Suprapubic skin (tissue), 4 donors: ENCODE results near the gene ARID4A. TPM values are rescaled to one million over a fixed set of nuclear protein-coding genes. Genes with fewer than 3 reads are reported as not detected.
"Not testable (repeated sequence)": the region's sequence is repeated elsewhere in the genome, so short reads cannot be mapped to it uniquely, and the experiment has no call there.

ENCODE experiments used
- DNase-seq, 2 donors: peaks; one replicate each; pipeline ENCODE4 v3.0.0-alpha.2; 2019; ENCODE audit warnings: low spot score in 2 of 2
- H3K27ac ChIP-seq: fragments of 200-600 bp; sonication (generic); one replicate; pipeline ENCODE4 v1.5.1; 2019
- H3K27me3 ChIP-seq: fragments of 200-600 bp; sonication (generic); one replicate; pipeline ENCODE4 v1.5.1; 2019
- H3K36me3 ChIP-seq: fragments of 200-600 bp; sonication (generic); one replicate; pipeline ENCODE4 v1.5.1; 2019
- H3K4me1 ChIP-seq: fragments of 200-600 bp; sonication (generic); one replicate; pipeline ENCODE4 v1.5.1; 2019
- H3K4me3 ChIP-seq: fragments of 200-600 bp; sonication (generic); one replicate; pipeline ENCODE4 v1.5.1; 2019; ENCODE audit warnings: mild to moderate bottlenecking
- H3K9me3 ChIP-seq: fragments of 200-600 bp; sonication (generic); one replicate; pipeline ENCODE4 v1.5.1; 2019
- EP300 ChIP-seq: sonication (generic); formaldehyde crosslinking; IDR thresholded peaks from one replicate; pipeline ENCODE4 v1.6.1; 2017; ENCODE audit warnings: antibody characterized with exemption
- POLR2A ChIP-seq, 2 donors: fragments of 450-650 bp; IDR thresholded peaks; one replicate each; pipeline ENCODE4 v1.6.1; 2017; ENCODE audit warnings: antibody characterized with exemption in 2 of 2, mild to moderate bottlenecking in 2 of 2, moderate library complexity in 2 of 2
- POLR2AphosphoS5 ChIP-seq, 3 donors: sonication (generic); formaldehyde crosslinking; IDR thresholded peaks; one replicate each; pipeline ENCODE4 v1.6.1; 2017; ENCODE audit warnings: antibody characterized with exemption in 3 of 3
- WGBS: methylation state at CpG from one replicate; pipeline ENCODE4 v1.1.5; 2018; 5-methylcytosine and 5-hydroxymethylcytosine counted together
- total RNA-seq, 4 donors: library from RNA; depleted of rRNA; stranded (reverse); fragments of >200 nt; gene quantifications; one replicate each; pipeline ENCODE4 v1.1.0, GENCODE V29; 2016
- TF ChIP-seq, protein P1 (sequence below), 2 donors: fragments of 200-600 bp in 1 of 2; fragments of 450-650 bp in 1 of 2; sonication (generic) in 1 of 2; IDR thresholded peaks; one replicate each; pipeline ENCODE4 v1.5.1; 2016 to 2019; ENCODE audit warnings: antibody characterized with exemption in 2 of 2, mild to moderate bottlenecking in 1 of 2, moderate library complexity in 1 of 2

Gene ARID4A
- total RNA-seq, 4 donors from 2014 or later = 11.0 to 42.2 (median 14.4) TPM

- no peak for DNase-seq
- Histone ChIP-seq H3K27me3 (no peaks in the 10 kb centered on the region), H3K36me3 (peaks cover 47% of the 10 kb centered on the region), H3K4me3 (peak overlapping the region; percentile 5), H3K4me1 (no peaks in the 10 kb centered on the region), H3K9me3 (no peaks in the 10 kb centered on the region), H3K27ac (no peak overlapping the region)
- WGBS = 64% methylated on average over 4 of the region's 4 CpGs
- TF ChIP-seq POLR2AphosphoS5 (IDR thresholded peaks at IDR 0.05) = no peak
- TF ChIP-seq, protein P1, sequence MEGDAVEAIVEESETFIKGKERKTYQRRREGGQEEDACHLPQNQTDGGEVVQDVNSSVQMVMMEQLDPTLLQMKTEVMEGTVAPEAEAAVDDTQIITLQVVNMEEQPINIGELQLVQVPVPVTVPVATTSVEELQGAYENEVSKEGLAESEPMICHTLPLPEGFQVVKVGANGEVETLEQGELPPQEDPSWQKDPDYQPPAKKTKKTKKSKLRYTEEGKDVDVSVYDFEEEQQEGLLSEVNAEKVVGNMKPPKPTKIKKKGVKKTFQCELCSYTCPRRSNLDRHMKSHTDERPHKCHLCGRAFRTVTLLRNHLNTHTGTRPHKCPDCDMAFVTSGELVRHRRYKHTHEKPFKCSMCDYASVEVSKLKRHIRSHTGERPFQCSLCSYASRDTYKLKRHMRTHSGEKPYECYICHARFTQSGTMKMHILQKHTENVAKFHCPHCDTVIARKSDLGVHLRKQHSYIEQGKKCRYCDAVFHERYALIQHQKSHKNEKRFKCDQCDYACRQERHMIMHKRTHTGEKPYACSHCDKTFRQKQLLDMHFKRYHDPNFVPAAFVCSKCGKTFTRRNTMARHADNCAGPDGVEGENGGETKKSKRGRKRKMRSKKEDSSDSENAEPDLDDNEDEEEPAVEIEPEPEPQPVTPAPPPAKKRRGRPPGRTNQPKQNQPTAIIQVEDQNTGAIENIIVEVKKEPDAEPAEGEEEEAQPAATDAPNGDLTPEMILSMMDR (IDR thresholded peaks at IDR 0.05) = no peak
- TF ChIP-seq EP300 = no peak
- no peak for TF ChIP-seq POLR2A (IDR thresholded peaks at IDR 0.05)
Observed at GRCh38 chr14:58353516-58354299, 55.4 kb downstream of the ARID4A start.

DNA sequence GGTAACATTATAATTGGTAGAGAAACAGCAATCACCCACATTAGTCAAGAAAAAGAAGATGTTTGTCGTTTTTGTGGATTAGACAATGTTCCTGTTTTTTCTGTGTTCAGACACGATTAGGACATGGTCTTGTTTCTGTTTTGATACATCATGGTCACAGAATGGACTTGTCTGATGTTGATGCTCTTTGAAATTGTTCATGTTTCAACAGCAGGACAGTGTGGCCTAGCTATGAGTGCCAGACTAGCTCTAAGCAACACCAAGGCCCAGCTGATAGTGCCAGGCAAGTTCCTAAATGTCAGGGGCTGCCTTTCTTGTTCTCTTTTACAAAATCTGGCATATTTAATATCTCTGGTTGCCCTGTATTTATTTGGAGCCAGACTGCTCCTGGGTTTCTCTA, 56.5 kb downstream of the ARID4A start:
- Histone ChIP-seq H3K27ac (no peak overlapping the region), H3K4me3 (no peak overlapping the region), H3K27me3 (no peaks in the 10 kb centered on the region), H3K36me3 (peaks cover 44% of the 10 kb centered on the region), H3K4me1 (no peaks in the 10 kb centered on the region), H3K9me3 (no peaks in the 10 kb centered on the region)
- 80% methylated on average over 2 of the region's 2 CpGs for WGBS
- DNase-seq = no peak
- TF ChIP-seq POLR2A (IDR thresholded peaks at IDR 0.05) = no peak
- TF ChIP-seq, protein P1 (IDR thresholded peaks at IDR 0.05) = no peak
- TF ChIP-seq POLR2AphosphoS5 (IDR thresholded peaks at IDR 0.05) = no peak
- no peak for TF ChIP-seq EP300

DNA sequence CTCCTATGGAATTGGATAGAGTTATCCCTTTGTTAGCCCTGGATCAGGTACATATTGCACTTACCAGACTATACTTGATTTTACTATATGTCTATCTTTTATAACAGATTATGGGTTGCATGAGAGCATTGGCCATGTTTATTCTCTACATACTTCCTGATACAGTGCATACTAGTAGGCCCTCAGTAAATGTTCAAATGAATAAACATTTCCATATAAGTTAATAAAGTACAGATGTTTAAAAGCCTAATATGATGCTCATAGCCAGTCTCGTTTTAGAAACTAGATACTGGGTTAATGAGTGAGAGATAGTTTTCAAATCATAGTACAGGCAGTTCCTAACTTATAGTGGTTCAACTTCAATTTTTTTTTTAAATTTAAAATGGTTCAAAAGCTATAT, 57.9 kb downstream of the ARID4A start:
- Histone ChIP-seq H3K4me1 (no peaks in the 10 kb centered on the region), H3K27ac (no peak overlapping the region), H3K36me3 (peaks cover 52% of the 10 kb centered on the region), H3K4me3 (no peak overlapping the region), H3K27me3 (no peaks in the 10 kb centered on the region), H3K9me3 (no peaks in the 10 kb centered on the region)
- 73% methylated on average over 1 of the region's 1 CpG for WGBS
- DNase-seq = no peak
- TF ChIP-seq, protein P1 (IDR thresholded peaks at IDR 0.05) = no peak
- TF ChIP-seq POLR2AphosphoS5 (IDR thresholded peaks at IDR 0.05) (no peak), POLR2A (IDR thresholded peaks at IDR 0.05) (no peak), EP300 (no peak)

DNA sequence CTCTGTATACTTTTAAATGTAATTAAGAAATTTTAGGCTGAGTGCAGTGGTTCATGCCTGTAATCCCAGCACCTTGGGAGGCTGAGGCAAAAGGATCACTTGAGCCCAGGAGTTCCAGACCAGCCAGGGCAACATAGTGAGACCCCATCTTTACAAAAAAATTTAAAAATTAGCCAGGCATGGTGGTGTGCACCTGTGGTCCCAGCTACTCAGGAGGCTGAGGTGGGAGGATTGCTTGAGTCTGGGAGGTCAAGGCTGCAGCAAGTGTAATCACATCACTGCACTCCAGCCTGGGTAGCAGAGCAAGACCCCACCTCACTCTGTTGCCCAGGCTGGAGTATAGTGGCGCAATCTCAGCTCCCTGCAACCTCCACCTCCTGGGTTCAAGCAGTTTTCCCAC, 63.9 kb downstream of the ARID4A start:
- H3K9me3 ChIP-seq, H3K4me3 ChIP-seq, H3K27me3 ChIP-seq, H3K4me1 ChIP-seq, H3K27ac ChIP-seq, DNase-seq: not testable (repeated sequence)
- 78% methylated on average over 1 of the region's 1 CpG for WGBS
- peaks cover 69% of the 10 kb centered on the region for H3K36me3 ChIP-seq

DNA sequence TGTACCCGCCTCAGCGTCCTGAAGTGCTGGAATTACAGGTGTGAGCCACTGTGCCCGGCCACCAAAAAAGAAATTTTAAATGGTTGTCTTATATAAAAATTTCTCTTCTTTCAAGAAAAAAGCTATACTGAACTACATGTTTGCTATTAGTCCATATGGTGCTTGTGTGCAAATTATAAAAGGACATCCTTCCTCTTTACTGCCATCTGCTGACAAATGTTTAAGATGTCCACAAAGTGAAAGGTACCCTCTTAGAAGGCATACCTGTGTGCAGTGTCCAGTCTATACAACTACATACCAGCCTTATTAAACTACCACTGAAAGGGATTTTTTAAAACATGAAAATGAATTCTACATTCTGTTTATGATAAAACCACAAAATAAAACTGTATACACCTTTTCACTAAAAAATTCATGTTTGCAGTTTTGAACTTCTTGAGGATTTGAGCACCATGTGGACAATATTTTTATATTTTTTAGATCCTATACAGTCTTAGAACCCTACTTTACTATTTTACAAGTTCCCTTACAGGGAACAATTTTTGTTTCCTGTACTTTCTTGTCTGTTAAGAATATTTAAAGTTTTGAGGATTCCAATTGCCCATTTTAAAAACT, 64.5 kb downstream of the ARID4A start:
- no peak overlapping the region for H3K4me3 ChIP-seq
- H3K36me3 ChIP-seq = peaks cover 75% of the 10 kb centered on the region
- no peaks in the 10 kb centered on the region for H3K9me3 ChIP-seq

More for the DNA sequence above, 64.5 kb downstream of the ARID4A start:
- Histone ChIP-seq H3K27ac (no peak overlapping the region), H3K4me1 (no peaks in the 10 kb centered on the region), H3K27me3 (no peaks in the 10 kb centered on the region)
- DNase-seq = no peak
- TF ChIP-seq EP300 (no peak), POLR2AphosphoS5 (IDR thresholded peaks at IDR 0.05) (no peak), POLR2A (IDR thresholded peaks at IDR 0.05) (no peak)
- TF ChIP-seq, protein P1 (IDR thresholded peaks at IDR 0.05) = no peak
- WGBS = 99% methylated on average over 3 of the region's 3 CpGs
